ENCODE measurements around the gene LCN9.
"Not testable (repeated sequence)": the region's sequence is repeated elsewhere in the genome, so short reads cannot be mapped to it uniquely, and the experiment has no call there.

The LCN9 gene

DNA sequence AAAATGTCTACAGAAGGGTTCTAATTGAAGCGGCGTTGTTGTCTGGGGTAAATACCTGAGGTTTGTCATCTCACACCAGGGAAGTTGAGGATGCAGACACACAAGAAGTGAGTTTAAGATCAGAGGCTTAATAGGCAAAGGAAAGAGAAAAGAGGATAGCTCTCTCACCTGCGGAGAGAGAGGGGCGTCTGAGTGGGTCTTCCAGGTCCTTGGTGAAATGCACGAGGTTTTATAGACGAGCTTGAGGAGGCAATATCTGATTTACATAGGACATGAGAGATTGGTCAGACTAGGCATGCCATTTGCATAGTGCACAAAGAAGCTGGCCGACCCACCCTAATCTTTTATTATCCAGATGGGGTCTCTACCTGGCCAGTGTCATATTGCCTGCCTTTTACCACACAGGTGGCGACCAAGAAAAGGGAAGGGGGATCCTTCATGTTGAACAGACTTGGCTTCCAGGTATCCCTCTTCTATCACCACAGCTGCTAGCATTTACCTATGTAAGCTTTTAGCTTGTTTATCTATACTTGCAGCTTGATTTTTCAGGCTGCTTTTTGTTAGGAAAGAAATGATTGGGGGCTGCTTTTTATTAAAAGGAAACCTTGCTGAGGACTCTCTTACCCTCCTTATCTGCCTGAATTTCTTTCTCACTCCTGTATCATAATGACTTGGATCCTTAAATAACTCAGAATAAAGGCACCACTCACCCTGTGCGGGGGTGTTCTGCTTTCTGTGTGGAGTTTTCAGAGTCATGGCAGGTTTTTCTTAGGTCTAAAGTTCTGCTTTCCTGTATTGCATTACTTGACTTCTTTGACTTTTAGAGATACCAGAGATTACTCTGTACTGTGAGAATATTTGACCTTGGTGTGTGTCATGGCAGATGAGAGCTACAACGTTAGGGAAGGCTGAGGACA, 14.4 kb upstream of the LCN9 start:
- no peak for DNase-seq

DNA sequence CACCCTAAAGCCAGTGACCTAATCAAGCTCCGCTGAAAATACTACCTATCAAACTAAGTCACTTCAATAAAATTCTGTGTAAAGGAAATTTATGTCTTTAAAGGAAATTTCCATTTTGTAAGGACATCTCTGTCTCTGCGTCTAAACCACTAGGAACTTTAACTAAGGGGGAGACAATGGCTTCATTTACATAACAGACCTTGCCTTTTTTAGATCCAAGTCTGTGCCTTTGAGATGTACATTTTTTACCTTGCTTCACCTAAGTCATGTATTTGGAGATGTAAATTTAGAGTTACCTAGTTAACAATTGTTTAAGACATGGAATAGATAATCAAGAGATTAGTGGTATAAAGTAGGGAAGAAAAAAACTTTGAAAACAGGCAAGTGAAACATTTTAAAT, 13.6 kb upstream of the LCN9 start:
- DNase-seq = no peak

DNA sequence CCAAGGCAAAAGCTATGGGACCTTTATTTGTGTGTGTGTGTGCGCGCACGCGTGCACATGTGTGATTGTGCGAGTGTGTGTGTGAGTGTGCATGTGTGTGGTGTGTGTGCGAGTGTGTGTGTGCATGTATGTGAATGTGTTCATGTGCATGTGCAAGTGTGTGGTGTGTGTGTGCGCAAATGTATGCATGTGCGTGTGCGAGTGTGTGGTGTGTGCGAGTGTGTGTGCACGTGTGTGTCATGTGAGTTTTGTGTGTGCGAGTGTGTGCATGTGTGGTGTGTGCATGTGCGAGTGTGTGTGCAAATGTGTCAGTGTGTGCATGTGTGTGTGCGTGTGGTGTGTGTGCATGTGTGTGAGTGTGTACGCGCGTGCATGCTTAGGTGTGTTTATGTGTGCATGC, 12.7 kb upstream of the LCN9 start:
- no peak for DNase-seq

DNA sequence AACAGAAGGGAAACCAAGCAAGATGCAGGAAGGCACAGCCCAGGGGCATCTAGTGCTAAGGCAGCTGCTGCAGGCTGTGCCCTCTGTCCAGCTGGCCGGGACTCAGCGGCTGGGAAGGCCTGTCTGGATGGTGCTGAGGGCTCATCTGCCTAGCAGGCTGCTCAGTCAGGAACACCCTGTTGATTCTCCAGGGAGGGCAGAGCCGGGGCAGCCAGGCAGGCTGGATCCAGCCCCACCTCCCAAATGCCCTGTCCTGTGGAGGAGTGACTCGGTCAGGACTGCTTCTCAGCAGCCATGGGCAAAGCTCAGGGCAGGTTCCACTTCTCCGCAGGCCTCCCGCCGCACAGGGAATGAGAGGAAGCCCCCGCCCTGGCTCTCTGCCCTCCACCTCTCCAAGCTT, 7.8 kb upstream of the LCN9 start:
- DNase-seq = no peak

DNA sequence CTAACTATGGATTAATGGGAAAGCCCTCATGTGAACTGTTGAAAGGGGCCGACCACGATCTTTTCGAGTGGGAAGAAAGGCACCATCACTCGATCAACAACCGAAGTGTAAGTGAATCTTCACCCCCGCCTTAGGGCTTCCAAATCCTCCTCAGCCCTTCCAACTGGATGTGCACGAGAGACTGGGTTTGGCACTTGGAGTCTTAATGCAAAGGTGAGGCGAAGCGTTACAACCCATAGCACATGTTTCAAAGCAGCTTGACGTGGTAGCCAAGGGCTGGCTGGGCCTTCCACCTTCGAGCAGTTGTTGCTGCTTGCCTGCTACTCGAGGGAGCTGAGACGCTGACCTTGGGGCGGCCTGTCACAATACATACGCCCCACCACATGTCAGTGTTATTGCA, 5.7 kb upstream of the LCN9 start:
- DNase-seq = no peak

DNA sequence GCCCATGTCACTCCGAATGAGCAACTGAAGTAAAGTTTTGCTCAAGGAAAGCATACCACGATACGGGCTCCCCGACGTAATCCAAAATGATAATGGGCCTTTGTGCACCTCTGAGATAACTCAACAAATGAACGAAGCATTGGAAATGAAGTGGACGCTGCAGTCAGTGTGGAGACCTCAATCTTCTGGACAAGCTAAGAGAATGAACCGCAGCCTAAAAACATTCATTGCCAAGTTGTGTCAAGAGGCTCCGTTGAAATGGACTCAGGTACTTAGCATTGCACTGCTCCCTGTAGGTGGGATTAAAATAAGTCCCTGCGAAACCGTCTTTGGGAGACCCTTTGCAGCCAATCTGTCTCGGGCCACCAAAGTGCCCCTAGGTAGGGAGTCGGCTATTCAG, 3.9 kb upstream of the LCN9 start:
- no peak for DNase-seq

DNA sequence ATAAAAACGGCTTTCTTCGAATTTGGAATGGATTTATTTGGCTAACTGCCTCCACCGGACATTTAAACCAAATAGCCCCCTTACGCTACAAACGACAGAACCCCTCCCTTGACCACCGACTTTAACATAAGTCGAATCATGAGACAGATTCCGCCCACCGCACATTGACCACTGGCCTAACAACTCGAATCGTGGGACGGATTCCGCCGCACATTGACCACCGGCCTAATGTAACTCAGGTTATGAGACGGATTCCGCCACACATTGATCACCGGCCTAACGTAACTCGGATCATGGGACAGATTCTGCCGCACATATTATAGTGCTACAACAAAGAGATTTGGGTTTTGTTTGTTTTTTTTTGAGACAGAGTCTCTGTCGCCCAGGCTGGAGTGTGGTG, 2.7 kb upstream of the LCN9 start:
- DNase-seq = no peak

DNA sequence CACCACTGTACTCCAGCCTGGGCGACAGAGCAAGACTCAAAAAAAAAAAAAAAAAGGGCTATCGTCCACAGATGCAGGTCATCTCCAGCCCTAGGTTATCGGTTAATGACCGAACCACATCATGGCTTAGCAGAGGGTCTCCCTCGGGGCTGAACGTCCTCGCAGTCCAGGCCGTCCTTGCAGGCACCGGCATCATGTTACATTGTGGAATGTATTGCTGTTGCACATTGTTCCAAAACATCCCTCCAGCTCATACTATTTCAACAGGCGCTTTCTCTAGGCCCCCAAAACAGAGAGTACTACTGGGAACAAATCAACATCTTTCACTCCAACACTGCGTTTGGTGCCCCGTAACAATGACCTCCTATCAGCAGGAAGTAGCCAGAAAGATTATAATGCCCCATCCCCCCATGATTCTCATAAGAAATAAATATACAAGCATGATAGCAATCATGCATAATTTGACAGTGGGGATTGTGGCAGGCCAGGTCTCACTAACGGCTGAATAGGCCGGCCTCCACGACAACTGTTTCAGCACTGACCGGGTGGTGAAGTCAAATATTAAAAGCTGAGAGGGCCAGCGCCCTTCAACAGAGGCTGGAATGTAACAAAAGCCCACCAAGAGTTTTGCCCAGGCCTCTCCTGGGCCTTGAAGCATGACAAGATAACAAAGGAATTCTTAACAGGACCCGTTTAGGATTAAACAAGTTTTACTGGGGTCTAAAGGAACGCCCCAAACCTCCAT, 1.1 kb upstream of the LCN9 start:
- DNase-seq = no peak

DNA sequence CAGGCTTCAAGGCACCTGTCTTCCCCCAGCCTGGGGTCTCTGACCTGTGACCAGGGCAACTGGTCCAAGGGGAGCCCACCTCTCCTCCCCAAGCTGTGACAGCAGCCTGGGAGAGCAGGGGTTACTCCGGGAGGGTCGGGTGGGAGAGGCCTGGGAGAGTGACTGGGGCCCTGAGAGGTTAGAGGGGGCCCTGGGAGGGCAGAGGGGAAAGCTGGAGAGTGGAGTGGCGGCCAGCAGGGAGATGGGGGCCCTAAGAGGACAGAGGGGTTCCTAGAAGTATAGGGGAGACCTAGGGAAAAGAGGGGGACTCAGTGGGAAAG, 302 bp downstream of the LCN9 start:
- DNase-seq = no peak

DNA sequence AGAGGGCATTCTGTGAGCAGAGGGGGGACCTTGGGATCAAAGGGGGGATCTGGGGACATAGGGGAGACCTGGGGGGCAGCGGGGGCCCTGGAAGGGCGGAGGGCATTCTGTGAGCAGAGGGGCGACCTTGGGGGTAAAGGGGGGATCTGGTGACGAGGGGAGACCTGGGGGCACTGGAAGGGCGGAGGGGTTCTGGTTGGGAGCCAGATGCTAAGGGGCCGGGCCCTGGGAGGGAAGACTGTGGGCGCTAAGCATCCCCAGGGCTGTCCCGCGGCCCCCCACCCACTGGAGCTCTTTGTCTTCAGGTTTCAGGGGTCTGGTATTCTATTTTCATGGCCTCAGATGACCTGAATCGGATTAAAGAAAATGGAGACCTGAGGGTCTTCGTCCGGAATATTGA, 748 bp downstream of the LCN9 start:
- no peak for DNase-seq

DNA sequence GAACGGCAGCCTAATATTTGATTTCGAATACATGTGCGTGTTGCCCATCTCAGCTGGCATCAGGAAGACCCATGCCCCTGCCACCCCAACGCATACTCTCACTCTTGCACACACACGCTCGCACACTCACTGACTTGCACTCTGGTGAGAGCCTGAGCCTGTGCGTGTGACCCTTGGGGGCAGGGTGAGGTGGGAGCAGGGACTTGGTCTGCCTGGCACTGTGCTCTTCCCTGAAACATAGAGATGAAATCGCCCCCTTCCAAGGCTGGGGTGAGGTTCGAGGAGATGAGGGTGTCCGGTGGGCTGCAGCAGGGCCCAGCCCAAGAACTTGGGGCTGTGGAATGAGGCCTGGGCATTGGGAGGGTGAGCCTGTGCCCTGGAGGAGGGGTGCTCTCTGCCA, 1.2 kb downstream of the LCN9 start:
- DNase-seq = no peak

DNA sequence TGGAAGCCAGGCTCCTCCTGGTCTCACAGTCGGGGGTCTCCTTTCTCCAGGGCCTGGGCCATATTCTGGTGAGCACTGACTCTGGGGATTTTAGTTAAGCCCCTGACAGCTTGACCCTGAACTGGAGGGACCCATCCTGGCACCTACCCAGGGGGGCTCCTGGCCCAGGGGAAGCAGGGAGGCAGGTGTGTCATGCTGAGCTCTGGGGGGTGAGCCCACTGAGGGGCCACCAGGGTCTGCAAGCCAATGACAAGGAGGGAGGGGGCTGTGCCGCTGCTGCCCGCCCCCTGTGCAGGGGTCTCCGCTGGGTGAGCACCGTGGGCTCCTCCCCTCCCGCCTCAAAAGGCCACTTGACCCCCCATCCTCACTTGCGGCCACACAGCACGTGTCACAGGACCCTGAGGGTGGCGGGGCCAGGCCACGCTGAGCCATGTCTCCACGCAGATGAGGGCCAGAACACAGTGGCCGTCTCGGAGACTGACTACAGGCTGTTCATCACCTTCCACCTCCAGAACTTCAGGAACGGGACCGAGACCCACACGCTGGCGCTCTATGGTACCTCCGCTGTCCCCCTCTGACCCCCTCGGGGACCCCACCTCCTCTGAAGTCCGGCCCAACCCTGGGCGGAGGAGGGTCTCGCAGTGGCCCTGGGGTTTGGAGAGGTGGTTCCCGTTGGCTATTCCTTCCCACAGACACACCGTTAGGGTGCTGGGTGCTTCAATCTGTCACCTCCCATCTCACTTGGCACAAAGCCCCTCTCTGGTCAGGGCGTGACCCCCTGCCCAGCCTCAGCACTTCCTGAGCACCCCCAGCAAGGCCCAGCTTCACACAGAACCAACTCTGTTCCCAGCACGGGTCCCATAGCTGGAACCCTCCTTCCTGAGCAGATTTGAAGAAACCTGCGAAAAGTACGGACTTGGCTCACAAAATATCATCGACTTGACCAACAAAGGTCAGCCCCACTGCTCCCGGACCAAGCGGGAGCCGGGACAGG, 2.0 kb downstream of the LCN9 start:
- no peak for DNase-seq

DNA sequence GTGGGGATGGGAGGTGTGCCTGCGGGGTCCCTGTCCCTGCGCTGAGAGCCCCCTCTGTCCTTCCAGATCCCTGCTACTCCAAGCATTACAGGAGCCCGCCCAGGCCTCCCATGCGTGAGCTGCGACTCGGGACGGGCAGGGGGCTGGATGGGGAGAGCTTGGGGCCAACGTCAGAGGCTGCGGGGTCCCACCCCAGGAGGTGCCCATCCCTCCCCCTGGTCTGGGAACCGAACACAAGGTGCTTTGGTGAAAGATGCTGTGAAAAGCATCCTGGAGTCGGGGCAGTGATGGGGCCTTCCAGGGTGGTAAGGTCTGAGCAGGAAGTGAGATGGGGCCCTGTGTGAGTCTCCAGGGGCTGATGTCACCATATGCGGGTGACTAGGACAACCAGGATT, 2.7 kb downstream of the LCN9 start:
- DNase-seq = no peak

DNA sequence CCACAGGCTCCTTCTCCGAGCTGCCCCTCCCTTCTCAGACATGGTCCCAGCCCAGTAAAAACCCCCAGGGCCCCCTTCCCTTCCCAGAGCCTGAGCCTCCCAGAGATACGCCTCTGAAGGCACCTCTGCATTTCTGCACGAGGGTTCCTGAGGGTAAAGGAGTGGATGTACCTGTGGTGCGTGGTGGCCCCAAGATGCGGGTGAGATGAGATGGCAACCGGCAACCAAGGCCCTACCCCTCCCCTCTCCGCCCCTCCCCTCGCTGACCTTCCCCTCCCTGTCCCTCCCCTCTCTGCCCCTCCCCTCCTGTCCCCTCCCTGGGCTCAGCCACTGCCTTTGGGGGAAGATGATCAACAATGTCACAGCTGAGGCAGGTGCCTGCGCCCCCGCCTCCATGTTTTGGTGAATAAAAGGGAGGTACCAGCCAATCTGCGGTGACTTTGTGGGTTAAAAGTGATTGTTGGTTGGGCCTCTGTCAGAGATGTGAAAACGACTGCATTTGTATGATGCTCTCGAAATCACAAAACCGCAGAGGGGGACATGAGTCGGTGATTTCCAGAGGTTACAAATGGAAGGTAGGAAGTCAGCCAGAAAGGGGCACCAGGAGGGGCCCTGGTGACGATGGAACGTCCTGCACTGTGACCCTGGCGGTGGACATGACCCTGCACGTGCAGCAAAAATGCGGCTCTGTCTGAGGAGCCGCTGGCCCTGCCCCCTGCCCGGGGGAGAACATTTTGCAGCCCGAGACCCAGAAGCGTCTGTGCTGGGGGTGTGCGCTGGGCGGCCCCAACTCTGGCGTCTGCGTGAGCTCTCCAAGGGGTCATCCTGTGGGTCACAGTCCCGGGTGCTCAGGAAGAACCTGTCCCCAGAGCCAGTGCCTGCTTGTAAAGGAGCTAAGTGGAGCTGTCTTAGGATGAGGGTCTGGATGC, 3.7 kb downstream of the LCN9 start:
- no peak for DNase-seq

DNA sequence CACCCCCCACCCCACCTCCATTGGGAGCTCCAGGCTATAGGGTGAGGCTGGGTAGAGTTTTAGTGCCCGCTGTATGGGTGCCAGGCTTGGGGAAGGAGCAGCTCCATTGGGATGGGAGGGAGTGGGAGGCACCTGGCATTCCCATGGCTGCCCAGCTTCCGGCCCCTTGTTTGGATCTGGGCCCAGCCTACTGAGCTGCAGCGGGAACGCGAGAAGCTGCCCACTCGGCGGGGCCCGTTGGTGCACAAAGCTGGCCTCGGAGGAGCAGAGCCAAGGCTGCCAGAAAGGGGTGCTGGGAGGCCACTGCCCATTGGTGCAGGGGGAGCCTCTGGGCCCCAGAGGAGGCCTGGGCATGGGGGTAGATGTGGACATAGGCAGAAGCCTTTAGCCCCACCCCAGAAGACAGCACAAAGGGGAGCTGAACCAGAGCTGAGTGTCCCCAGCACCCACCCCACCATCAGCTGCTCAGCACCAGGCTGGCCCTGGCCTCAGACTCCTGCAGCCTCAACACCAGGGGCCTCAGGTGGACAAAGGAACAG, 4.4 kb downstream of the LCN9 start:
- DNase-seq = no peak

DNA sequence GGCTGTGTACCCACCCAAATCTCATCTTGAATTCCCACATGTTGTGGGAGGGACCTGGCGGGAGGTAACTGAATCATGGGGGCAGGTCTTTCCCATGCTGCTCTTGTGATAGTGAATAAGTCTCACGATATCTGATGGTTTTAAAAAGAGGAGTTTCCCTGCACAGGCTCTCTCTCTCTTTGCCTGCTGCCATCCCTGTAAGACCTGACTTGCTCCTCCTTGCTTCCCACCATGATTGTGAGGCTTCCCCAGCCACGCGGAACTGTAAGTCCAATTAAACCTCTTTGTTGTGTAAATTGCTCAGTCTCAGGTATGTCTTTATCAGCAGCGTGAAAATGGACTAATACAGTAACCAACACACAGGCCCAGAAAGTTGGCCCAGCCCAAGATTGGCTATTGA, 5.9 kb downstream of the LCN9 start:
- not testable (repeated sequence) for DNase-seq

DNA sequence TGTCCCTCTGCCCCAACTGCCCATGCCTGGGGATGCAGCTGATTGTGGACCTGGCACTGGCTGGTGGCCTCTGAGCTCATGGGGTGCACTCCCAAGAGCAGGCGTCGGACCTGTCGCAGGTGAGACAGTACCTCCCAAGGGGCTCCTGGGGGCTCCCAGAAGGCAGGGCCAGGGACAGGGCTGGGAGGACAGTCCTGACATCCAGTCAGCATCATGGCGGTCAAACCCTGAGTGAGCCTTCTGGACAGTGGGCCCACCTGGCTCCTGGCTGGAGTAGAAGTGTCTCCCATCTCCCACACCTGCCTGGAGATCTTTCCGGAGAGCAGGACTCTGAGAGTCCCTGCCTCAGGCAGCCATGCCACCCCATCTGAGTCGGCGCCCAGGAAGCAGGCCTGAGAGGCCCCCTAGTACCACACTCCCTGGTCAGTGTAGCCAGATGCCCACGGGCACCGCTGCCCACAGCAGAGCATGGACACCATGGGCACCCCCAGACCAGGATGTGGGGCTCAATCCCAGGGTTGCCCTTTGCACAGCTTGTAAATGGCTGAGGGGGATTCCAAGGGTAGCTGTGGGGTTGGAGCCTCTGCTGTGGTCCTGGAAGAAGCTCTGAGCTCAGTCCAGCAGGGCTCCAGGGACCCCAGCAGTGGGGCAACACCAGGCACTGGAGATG, 6.6 kb downstream of the LCN9 start:
- DNase-seq = no peak

DNA sequence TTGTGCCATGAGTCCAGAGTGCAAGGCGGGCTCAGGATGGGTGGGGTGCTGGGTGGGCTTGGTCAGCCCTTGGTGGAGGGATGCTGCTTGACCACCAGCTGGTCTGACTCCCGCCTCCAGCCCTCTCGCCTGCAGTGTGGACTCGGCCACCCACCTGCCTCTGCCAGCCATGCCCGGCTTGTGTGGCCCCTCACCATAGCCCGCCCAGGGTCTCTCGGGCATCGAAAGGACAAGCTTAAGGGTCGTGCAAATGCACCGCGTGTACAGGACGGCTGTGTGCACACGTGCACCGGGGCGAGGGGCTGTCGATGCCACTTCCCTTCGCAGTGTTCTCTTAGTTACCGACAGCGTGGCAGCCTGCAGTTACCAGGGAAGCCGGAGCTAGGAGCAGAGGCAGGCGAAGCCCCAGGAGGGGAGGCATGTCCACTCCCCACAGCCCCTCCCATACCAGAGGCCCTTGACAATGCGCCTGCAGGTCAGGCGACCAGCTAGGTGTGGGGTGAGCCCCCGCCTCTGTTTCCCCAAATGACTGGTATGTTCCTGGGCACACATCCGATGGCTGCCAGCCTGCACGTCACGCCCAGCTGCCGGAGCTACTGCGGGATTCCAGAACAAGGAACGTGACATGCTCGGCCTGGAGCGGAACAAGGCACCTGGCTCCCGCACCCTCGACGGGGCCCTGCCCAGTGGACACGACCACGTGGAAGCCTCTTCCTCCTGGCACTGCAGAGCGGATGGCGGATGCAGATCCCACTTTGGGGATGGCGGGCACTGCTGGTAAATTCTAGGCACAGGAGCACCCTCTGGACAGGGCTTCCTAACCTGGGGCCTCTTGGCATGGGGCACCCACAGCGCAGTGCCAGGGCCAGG, 7.8 kb downstream of the LCN9 start:
- DNase-seq = no peak

DNA sequence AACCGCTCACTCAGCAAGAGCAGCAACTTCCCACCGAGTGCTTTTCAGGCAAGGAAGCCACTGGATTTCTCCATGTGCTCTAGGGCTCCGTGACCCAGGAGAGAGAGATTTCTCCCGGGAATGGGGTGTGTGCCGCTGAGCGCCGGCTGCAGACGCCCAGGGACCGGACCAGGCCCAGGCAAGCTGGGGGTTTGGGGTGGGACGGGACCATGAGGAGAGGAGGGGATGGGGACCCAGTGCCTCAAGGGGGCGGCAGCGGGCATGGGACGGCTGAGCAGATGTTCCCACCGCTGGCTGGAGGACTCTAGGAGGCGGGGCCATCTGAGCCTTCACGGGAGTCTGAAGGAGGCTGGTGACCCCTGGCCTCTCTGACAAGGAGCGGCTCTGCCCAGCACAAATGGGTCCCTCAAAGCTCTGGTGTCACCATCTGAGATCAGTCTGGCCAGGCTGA, 8.5 kb downstream of the LCN9 start:
- DNase-seq = no peak

DNA sequence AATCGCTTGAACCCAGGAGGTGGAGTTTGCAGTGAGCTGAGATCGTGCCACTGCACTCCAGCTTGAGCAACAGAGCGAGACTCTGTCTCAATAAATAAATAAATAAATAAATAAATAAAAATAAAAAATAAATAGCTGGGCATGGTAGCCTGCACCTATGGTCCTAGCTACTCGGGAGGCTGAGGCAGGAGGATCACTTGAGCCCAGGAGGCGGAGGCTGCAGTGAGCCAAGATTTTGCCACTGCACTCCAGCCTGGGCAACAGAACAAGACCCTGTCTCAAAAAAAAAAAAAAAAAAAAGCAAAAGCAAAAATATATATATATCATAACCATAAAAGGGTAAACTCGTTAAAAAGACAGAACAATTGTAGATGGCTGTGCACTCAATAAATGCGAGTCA, 9.7 kb downstream of the LCN9 start:
- not testable (repeated sequence) for DNase-seq

Data from NCI-H1694 (cell line).